ENCODE data around the gene HSPA1B. TPM values are rescaled to one million over a fixed set of nuclear protein-coding genes. Genes with fewer than 3 reads are reported as not detected.
"Not testable (repeated sequence)": the region's sequence is repeated elsewhere in the genome, so short reads cannot be mapped to it uniquely, and the experiment has no call there.

HSPA1B gene
- total RNA-seq, 4 donors from 2014 or later, result 71.5 to 178 (median 112) TPM

DNA sequence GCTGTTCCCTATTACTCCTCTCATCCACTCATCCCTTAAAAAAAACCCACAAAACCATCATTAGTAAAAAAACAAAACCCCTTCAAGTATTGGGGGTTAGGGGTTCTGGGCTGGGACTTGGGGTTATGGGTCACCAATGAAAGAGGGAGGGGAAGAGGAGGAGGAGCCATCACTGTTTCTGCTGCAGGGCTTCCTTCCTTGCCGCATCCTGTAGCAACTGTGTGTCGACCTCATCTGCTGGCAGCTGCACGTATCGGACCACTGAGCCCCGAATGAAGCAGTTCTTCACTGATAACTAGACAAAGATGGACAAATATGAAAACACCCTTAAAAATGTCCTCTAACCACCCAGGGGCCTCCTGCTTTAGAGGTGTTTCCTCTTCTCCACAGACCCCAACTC, 29.9 kb upstream of the HSPA1B start:
- H3K36me3 ChIP-seq, result peaks cover 0 to 17% of the 10 kb centered on the region in 2 donors
- intact Hi-C loops (cut with DNase I; ENCODE audit: low total_unique reads) (no loop called here), in situ Hi-C loops (cut with MboI; ENCODE audit: low sequenced_read_pairs in 4 of 4) (no loop called here)
- no peaks in the 10 kb centered on the region for H3K27me3 ChIP-seq
- peak overlapping the region; percentile 85 to 97 (median 93) for H3K27ac ChIP-seq
- TF ChIP-seq POLR2A (IDR thresholded peaks at IDR 0.05) (no peak), CTCF (IDR thresholded peaks at IDR 0.05 in 4 of 5, conservative IDR thresholded peaks at IDR 0.05 in 1 of 5) (no peak)
- H3K4me1 ChIP-seq, result peaks cover 24 to 26% of the 10 kb centered on the region in 2 donors
- ATAC-seq (no peak), DNase-seq (no peak)
- no peaks in the 10 kb centered on the region for H3K9me3 ChIP-seq
- no peak overlapping the region for H3K4me3 ChIP-seq

- intact Hi-C loops (cut with DNase I; ENCODE audit: low total_unique reads), result no loop called here
- in situ Hi-C loops (cut with MboI; ENCODE audit: low sequenced_read_pairs in 4 of 4), result loop anchor here in 1 of 4 donors (25.0 kb wide), 1 partner anchor 388 kb away; the partner anchor contains the start of genes AGER, AGPAT1, GPSM3 and PBX2
- Histone ChIP-seq H3K4me3 (no peak overlapping the region), H3K36me3 (peaks cover 0 to 14% of the 10 kb centered on the region in 2 donors), H3K27me3 (no peaks in the 10 kb centered on the region), H3K9me3 (no peaks in the 10 kb centered on the region), H3K4me1 (peaks cover 14 to 15% of the 10 kb centered on the region in 2 donors), H3K27ac (no peak overlapping the region)
- TF ChIP-seq CTCF (IDR thresholded peaks at IDR 0.05 in 4 of 5, conservative IDR thresholded peaks at IDR 0.05 in 1 of 5) (no peak), POLR2A (IDR thresholded peaks at IDR 0.05) (no peak)
- no peak for DNase-seq
- no peak for ATAC-seq
Measured at GRCh38 chr6:31799781-31800180, 27.8 kb upstream of the HSPA1B start.

- H3K27ac ChIP-seq; H3K9me3 ChIP-seq; intact Hi-C loops (cut with DNase I; ENCODE audit: low total_unique reads); H3K27me3 ChIP-seq; H3K4me3 ChIP-seq; DNase-seq; ATAC-seq: not testable (repeated sequence)
- H3K4me1 ChIP-seq, result peaks cover 16% of the 10 kb centered on the region in 2 donors
- peaks cover 0 to 14% of the 10 kb centered on the region in 2 donors for H3K36me3 ChIP-seq
- in situ Hi-C loops (cut with MboI; ENCODE audit: low sequenced_read_pairs in 4 of 4), result loop anchor here in 1 of 4 donors (25.0 kb wide), 1 partner anchor 386 kb away; the partner anchor contains the start of genes AGER, AGPAT1, GPSM3 and PBX2
Measured at GRCh38 chr6:31801031-31801927, 26.3 kb upstream of the HSPA1B start.

GRCh38 chr6:31805939-31806469, 21.5 kb upstream of the HSPA1B start:
- peaks cover 0 to 14% of the 10 kb centered on the region in 2 donors for H3K36me3 ChIP-seq
- H3K27me3 ChIP-seq, result no peaks in the 10 kb centered on the region
- ATAC-seq, result peak in 1 of 2 donors; percentile 16
- TF ChIP-seq POLR2A (IDR thresholded peaks at IDR 0.05), result no peak
- TF ChIP-seq CTCF (IDR thresholded peaks at IDR 0.05 in 4 of 5, conservative IDR thresholded peaks at IDR 0.05 in 1 of 5), result no peak
- in situ Hi-C loops (cut with MboI; ENCODE audit: low sequenced_read_pairs in 4 of 4), result loop anchor here in 1 of 4 donors (25.0 kb wide), 1 partner anchor 381 kb away; the partner anchor contains the start of genes AGER, AGPAT1, GPSM3 and PBX2
- H3K4me1 ChIP-seq, result peaks cover 9 to 12% of the 10 kb centered on the region in 2 donors
- H3K27ac ChIP-seq, result peak overlapping the region; percentile 90 to 99 (median 95)
- intact Hi-C loops (cut with DNase I; ENCODE audit: low total_unique reads), result loop anchor here (1.0 kb wide), 1 partner anchor 10 kb away; no protein-coding TSS in a partner anchor
- H3K4me3 ChIP-seq, result peak overlapping the region; percentile 61 to 87 (median 78)
- DNase-seq, result no peak
- H3K9me3 ChIP-seq, result no peaks in the 10 kb centered on the region
